ENCODE measurements around the gene FZD7.

The FZD7 gene

GRCh38 chr2:202038471-202039277, 5.0 kb downstream of the FZD7 start:
- DNase-seq: no peak

GRCh38 chr2:202039278-202040078, 5.8 kb downstream of the FZD7 start:
- no peak for DNase-seq

GRCh38 chr2:202040079-202040844, 6.6 kb downstream of the FZD7 start:
- DNase-seq: no peak

GRCh38 chr2:202042444-202042843, 8.8 kb downstream of the FZD7 start:
- no peak for DNase-seq

GRCh38 chr2:202043475-202043874, 9.8 kb downstream of the FZD7 start:
- no peak for DNase-seq

GRCh38 chr2:202044777-202045176, 11.1 kb downstream of the FZD7 start:
- DNase-seq: no peak

- no peak for DNase-seq
These were observed 12.9 kb downstream of the FZD7 start for GRCh38 chr2:202046572-202046971.

GRCh38 chr2:202049092-202049728, 15.6 kb downstream of the FZD7 start:
- no peak for DNase-seq

GRCh38 chr2:202049840-202050239, 16.2 kb downstream of the FZD7 start:
- DNase-seq: no peak

- DNase-seq: no peak
These were observed 17.0 kb downstream of the FZD7 start for GRCh38 chr2:202050652-202051051.

- DNase-seq: no peak
These were observed 18.0 kb downstream of the FZD7 start for GRCh38 chr2:202051499-202052161.

GRCh38 chr2:202052235-202052634, 18.6 kb downstream of the FZD7 start:
- DNase-seq: no peak

GRCh38 chr2:202054679-202055078, 21.0 kb downstream of the FZD7 start:
- DNase-seq: no peak

- no peak for DNase-seq
These were observed 23.0 kb downstream of the FZD7 start for GRCh38 chr2:202056611-202057010.

- DNase-seq: no peak
These were observed 26.6 kb downstream of the FZD7 start for GRCh38 chr2:202060218-202060617.

GRCh38 chr2:202061695-202062094, 28.0 kb downstream of the FZD7 start:
- no peak for DNase-seq

- no peak for DNase-seq
These were observed 30.7 kb downstream of the FZD7 start for GRCh38 chr2:202064171-202064880.

- no peak for DNase-seq
These were observed 31.2 kb downstream of the FZD7 start for GRCh38 chr2:202064881-202065230.

- DNase-seq: no peak
These were observed 32.2 kb downstream of the FZD7 start for GRCh38 chr2:202065876-202066275.

GRCh38 chr2:202066875-202067274, 33.2 kb downstream of the FZD7 start:
- DNase-seq: no peak

GRCh38 chr2:202067589-202067988, 33.9 kb downstream of the FZD7 start:
- no peak for DNase-seq

Data from GDM1 (cell line).